ENCODE measurements around the gene GALNT4.

Gene GALNT4

DNA sequence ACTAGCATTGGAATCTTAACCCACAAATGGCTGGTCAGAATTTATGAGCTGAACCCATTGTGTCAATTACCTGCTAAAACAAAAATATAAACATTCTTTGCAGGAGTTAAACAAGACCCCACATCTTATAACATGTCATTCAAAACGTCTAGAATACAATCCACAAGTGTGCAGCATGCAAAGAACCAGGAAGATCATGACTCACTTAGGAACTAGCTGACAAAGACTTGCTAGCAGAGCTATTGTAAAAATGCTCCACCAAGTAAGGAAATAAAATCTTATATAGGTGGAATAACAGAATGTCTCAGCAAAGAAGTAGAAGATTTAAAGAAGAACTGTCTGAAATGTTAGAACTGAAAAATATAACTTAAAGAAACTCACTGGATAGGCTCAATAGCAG lies 27.8 kb upstream of the GALNT4 start:
- Histone ChIP-seq H3K27me3 (ENCODE audit: control insufficient read depth in 2 of 2, insufficient read depth in 2 of 2, low read length in 2 of 2) (no peaks in the 10 kb centered on the region), H3K4me1 (ENCODE audit: control insufficient read depth in 2 of 2, insufficient read depth in 2 of 2, low read length in 2 of 2) (no peaks in the 10 kb centered on the region), H3K9ac (ENCODE audit: low read depth in 1 of 2, low read length in 2 of 2) (no peak overlapping the region), H3K27ac (ENCODE audit: low read depth in 2 of 2, low read length in 2 of 2) (no peak overlapping the region), H3K9me3 (ENCODE audit: control insufficient read depth in 2 of 2, low read length in 2 of 2) (no peaks in the 10 kb centered on the region), H3K36me3 (ENCODE audit: control insufficient read depth in 2 of 2, insufficient read depth in 2 of 2, low read length in 2 of 2) (no peaks in the 10 kb centered on the region), H3K4me3 (ENCODE audit: low read length in 2 of 2) (no peak overlapping the region)

- Histone ChIP-seq H3K36me3 (ENCODE audit: control insufficient read depth in 2 of 2, insufficient read depth in 2 of 2, low read length in 2 of 2) (no peaks in the 10 kb centered on the region), H3K27me3 (ENCODE audit: control insufficient read depth in 2 of 2, insufficient read depth in 2 of 2, low read length in 2 of 2) (no peaks in the 10 kb centered on the region), H3K4me1 (ENCODE audit: control insufficient read depth in 2 of 2, insufficient read depth in 2 of 2, low read length in 2 of 2) (no peaks in the 10 kb centered on the region), H3K9ac (ENCODE audit: low read depth in 1 of 2, low read length in 2 of 2) (no peak overlapping the region), H3K27ac (ENCODE audit: low read depth in 2 of 2, low read length in 2 of 2) (no peak overlapping the region), H3K4me3 (ENCODE audit: low read length in 2 of 2) (no peak overlapping the region), H3K9me3 (ENCODE audit: control insufficient read depth in 2 of 2, low read length in 2 of 2) (no peaks in the 10 kb centered on the region)
Measured at GRCh38 chr12:89551747-89552146, 27.2 kb upstream of the GALNT4 start.

DNA sequence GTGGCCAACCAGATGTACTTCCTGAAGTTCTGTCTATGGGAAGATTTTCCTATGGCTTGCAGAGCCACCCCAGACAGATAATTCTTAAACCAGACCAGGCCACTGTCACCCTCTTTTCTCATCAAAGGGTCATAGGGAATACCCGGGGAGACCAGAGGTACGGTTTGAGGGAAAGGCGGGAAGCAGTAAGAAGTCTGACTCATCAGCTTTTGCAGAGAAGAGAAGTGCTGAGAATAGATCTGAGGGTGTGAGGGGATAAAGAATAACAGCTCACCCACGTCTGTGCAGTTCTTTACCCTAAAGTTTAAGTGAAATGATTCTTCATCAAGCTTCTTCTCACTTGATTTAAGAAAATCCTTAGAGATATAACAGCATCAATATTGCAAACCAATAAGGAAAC lies 22.5 kb upstream of the GALNT4 start:
- H3K4me3 ChIP-seq (ENCODE audit: low read length in 2 of 2): no peak overlapping the region
- no peaks in the 10 kb centered on the region for H3K27me3 ChIP-seq (ENCODE audit: control insufficient read depth in 2 of 2, insufficient read depth in 2 of 2, low read length in 2 of 2)
- H3K27ac ChIP-seq (ENCODE audit: low read depth in 2 of 2, low read length in 2 of 2): no peak overlapping the region
- H3K9ac ChIP-seq (ENCODE audit: low read depth in 1 of 2, low read length in 2 of 2): no peak overlapping the region
- peaks cover 4 to 9% of the 10 kb centered on the region in 2 donors for H3K4me1 ChIP-seq (ENCODE audit: control insufficient read depth in 2 of 2, insufficient read depth in 2 of 2, low read length in 2 of 2)
- no peaks in the 10 kb centered on the region for H3K9me3 ChIP-seq (ENCODE audit: control insufficient read depth in 2 of 2, low read length in 2 of 2)
- H3K36me3 ChIP-seq (ENCODE audit: control insufficient read depth in 2 of 2, insufficient read depth in 2 of 2, low read length in 2 of 2): no peaks in the 10 kb centered on the region

GRCh38 chr12:89546151-89546550 lies 21.6 kb upstream of the GALNT4 start:
- Histone ChIP-seq H3K9me3 (ENCODE audit: control insufficient read depth in 2 of 2, low read length in 2 of 2) (no peaks in the 10 kb centered on the region), H3K4me1 (ENCODE audit: control insufficient read depth in 2 of 2, insufficient read depth in 2 of 2, low read length in 2 of 2) (peaks cover 4 to 9% of the 10 kb centered on the region in 2 donors), H3K4me3 (ENCODE audit: low read length in 2 of 2) (no peak overlapping the region), H3K27me3 (ENCODE audit: control insufficient read depth in 2 of 2, insufficient read depth in 2 of 2, low read length in 2 of 2) (no peaks in the 10 kb centered on the region), H3K27ac (ENCODE audit: low read depth in 2 of 2, low read length in 2 of 2) (no peak overlapping the region), H3K9ac (ENCODE audit: low read depth in 1 of 2, low read length in 2 of 2) (no peak overlapping the region), H3K36me3 (ENCODE audit: control insufficient read depth in 2 of 2, insufficient read depth in 2 of 2, low read length in 2 of 2) (no peaks in the 10 kb centered on the region)

GRCh38 chr12:89544681-89545184 lies 20.1 kb upstream of the GALNT4 start:
- no peak overlapping the region for H3K4me3 ChIP-seq (ENCODE audit: low read length in 2 of 2)

DNA sequence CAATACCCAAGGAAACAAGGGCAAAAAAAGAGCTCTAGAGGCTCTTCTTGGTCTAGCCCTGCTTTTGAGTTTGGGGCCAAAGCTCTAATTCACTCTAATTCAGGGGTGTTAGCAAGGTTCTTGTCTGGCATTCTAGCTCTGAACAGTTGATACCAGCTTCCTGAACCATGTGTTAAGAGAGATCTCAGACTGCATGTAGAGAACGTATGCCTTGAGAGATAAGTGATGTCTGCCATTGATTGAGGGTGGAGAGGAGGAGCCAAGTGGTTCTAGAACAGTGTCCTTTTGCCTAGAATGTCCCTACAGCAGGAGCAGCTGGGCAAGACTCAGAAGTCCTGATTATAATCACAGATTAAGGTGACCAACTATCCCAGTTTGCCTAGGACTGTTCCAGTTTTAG lies 19.4 kb upstream of the GALNT4 start:
- Histone ChIP-seq H3K36me3 (ENCODE audit: control insufficient read depth in 2 of 2, insufficient read depth in 2 of 2, low read length in 2 of 2) (no peaks in the 10 kb centered on the region), H3K27me3 (ENCODE audit: control insufficient read depth in 2 of 2, insufficient read depth in 2 of 2, low read length in 2 of 2) (no peaks in the 10 kb centered on the region), H3K9ac (ENCODE audit: low read depth in 1 of 2, low read length in 2 of 2) (no peak overlapping the region), H3K9me3 (ENCODE audit: control insufficient read depth in 2 of 2, low read length in 2 of 2) (no peaks in the 10 kb centered on the region), H3K27ac (ENCODE audit: low read depth in 2 of 2, low read length in 2 of 2) (no peak overlapping the region), H3K4me3 (ENCODE audit: low read length in 2 of 2) (no peak overlapping the region), H3K4me1 (ENCODE audit: control insufficient read depth in 2 of 2, insufficient read depth in 2 of 2, low read length in 2 of 2) (peaks cover 4 to 9% of the 10 kb centered on the region in 2 donors)

More at GRCh38 chr12:89544681-89545184, 20.1 kb upstream of the GALNT4 start:
- Histone ChIP-seq H3K36me3 (ENCODE audit: control insufficient read depth in 2 of 2, insufficient read depth in 2 of 2, low read length in 2 of 2) (no peaks in the 10 kb centered on the region), H3K27ac (ENCODE audit: low read depth in 2 of 2, low read length in 2 of 2) (no peak overlapping the region), H3K4me1 (ENCODE audit: control insufficient read depth in 2 of 2, insufficient read depth in 2 of 2, low read length in 2 of 2) (peaks cover 4 to 9% of the 10 kb centered on the region in 2 donors), H3K9ac (ENCODE audit: low read depth in 1 of 2, low read length in 2 of 2) (no peak overlapping the region), H3K9me3 (ENCODE audit: control insufficient read depth in 2 of 2, low read length in 2 of 2) (no peaks in the 10 kb centered on the region), H3K27me3 (ENCODE audit: control insufficient read depth in 2 of 2, insufficient read depth in 2 of 2, low read length in 2 of 2) (no peaks in the 10 kb centered on the region)

GRCh38 chr12:89542912-89543592 lies 18.5 kb upstream of the GALNT4 start:
- no peaks in the 10 kb centered on the region for H3K27me3 ChIP-seq (ENCODE audit: control insufficient read depth in 2 of 2, insufficient read depth in 2 of 2, low read length in 2 of 2)
- H3K4me3 ChIP-seq (ENCODE audit: low read length in 2 of 2): no peak overlapping the region
- H3K9me3 ChIP-seq (ENCODE audit: control insufficient read depth in 2 of 2, low read length in 2 of 2): no peaks in the 10 kb centered on the region
- H3K27ac ChIP-seq (ENCODE audit: low read depth in 2 of 2, low read length in 2 of 2): no peak overlapping the region
- H3K4me1 ChIP-seq (ENCODE audit: control insufficient read depth in 2 of 2, insufficient read depth in 2 of 2, low read length in 2 of 2): peaks cover 4 to 9% of the 10 kb centered on the region in 2 donors
- no peak overlapping the region for H3K9ac ChIP-seq (ENCODE audit: low read depth in 1 of 2, low read length in 2 of 2)
- no peaks in the 10 kb centered on the region for H3K36me3 ChIP-seq (ENCODE audit: control insufficient read depth in 2 of 2, insufficient read depth in 2 of 2, low read length in 2 of 2)

DNA sequence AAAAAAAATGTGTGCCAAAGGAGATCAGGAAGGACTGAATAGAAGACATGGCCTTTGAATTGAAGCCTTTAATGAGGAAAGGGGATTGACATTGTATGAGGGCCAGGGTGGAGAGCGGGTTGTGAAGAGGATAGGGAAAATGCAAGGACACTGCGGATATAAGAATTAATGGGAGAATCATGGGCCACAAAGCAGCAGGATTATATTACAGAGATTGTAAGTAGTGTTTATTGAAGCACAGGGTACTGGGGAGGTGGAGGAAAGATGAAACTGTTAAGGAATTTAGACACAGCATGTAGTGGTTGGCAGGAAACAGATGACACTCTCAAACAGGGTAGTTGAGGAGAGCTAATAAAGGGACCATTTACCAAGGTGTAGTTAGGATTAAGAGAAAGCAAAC lies 17.6 kb upstream of the GALNT4 start:
- Histone ChIP-seq H3K27me3 (ENCODE audit: control insufficient read depth in 2 of 2, insufficient read depth in 2 of 2, low read length in 2 of 2) (no peaks in the 10 kb centered on the region), H3K9me3 (ENCODE audit: control insufficient read depth in 2 of 2, low read length in 2 of 2) (no peaks in the 10 kb centered on the region), H3K36me3 (ENCODE audit: control insufficient read depth in 2 of 2, insufficient read depth in 2 of 2, low read length in 2 of 2) (no peaks in the 10 kb centered on the region)

GRCh38 chr12:89540586-89540985 lies 16.0 kb upstream of the GALNT4 start:
- H3K9ac ChIP-seq (ENCODE audit: low read depth in 1 of 2, low read length in 2 of 2): no peak overlapping the region
- peaks cover 4 to 9% of the 10 kb centered on the region in 2 donors for H3K4me1 ChIP-seq (ENCODE audit: control insufficient read depth in 2 of 2, insufficient read depth in 2 of 2, low read length in 2 of 2)
- H3K27ac ChIP-seq (ENCODE audit: low read depth in 2 of 2, low read length in 2 of 2): no peak overlapping the region
- H3K36me3 ChIP-seq (ENCODE audit: control insufficient read depth in 2 of 2, insufficient read depth in 2 of 2, low read length in 2 of 2): no peaks in the 10 kb centered on the region
- no peak overlapping the region for H3K4me3 ChIP-seq (ENCODE audit: low read length in 2 of 2)
- H3K27me3 ChIP-seq (ENCODE audit: control insufficient read depth in 2 of 2, insufficient read depth in 2 of 2, low read length in 2 of 2): no peaks in the 10 kb centered on the region
- no peaks in the 10 kb centered on the region for H3K9me3 ChIP-seq (ENCODE audit: control insufficient read depth in 2 of 2, low read length in 2 of 2)

More for the DNA sequence above, 17.6 kb upstream of the GALNT4 start:
- Histone ChIP-seq H3K27ac (ENCODE audit: low read depth in 2 of 2, low read length in 2 of 2) (no peak overlapping the region), H3K4me1 (ENCODE audit: control insufficient read depth in 2 of 2, insufficient read depth in 2 of 2, low read length in 2 of 2) (peaks cover 4 to 9% of the 10 kb centered on the region in 2 donors), H3K9ac (ENCODE audit: low read depth in 1 of 2, low read length in 2 of 2) (no peak overlapping the region), H3K4me3 (ENCODE audit: low read length in 2 of 2) (no peak overlapping the region)

- Histone ChIP-seq H3K4me3 (ENCODE audit: low read length in 2 of 2) (no peak overlapping the region), H3K27ac (ENCODE audit: low read depth in 2 of 2, low read length in 2 of 2) (no peak overlapping the region), H3K4me1 (ENCODE audit: control insufficient read depth in 2 of 2, insufficient read depth in 2 of 2, low read length in 2 of 2) (peaks cover under 1 to 7% of the 10 kb centered on the region in 2 donors), H3K36me3 (ENCODE audit: control insufficient read depth in 2 of 2, insufficient read depth in 2 of 2, low read length in 2 of 2) (no peaks in the 10 kb centered on the region), H3K9me3 (ENCODE audit: control insufficient read depth in 2 of 2, low read length in 2 of 2) (no peaks in the 10 kb centered on the region), H3K9ac (ENCODE audit: low read depth in 1 of 2, low read length in 2 of 2) (no peak overlapping the region), H3K27me3 (ENCODE audit: control insufficient read depth in 2 of 2, insufficient read depth in 2 of 2, low read length in 2 of 2) (no peaks in the 10 kb centered on the region)
Measured at GRCh38 chr12:89539426-89540223, 15.0 kb upstream of the GALNT4 start.

Measured in mucosa of rectum (tissue), 2 donors.